ENCODE results near the gene ZNF10. TPM values are rescaled to one million over a fixed set of nuclear protein-coding genes. Genes with fewer than 3 reads are reported as not detected.

The ZNF10 gene
- total and polyA plus RNA-seq, 2 of the 8 experiments (the other 6 are each of a cell fraction or from before 2014, with no cell fraction given), result 5.2 to 11.9 TPM

DNA sequence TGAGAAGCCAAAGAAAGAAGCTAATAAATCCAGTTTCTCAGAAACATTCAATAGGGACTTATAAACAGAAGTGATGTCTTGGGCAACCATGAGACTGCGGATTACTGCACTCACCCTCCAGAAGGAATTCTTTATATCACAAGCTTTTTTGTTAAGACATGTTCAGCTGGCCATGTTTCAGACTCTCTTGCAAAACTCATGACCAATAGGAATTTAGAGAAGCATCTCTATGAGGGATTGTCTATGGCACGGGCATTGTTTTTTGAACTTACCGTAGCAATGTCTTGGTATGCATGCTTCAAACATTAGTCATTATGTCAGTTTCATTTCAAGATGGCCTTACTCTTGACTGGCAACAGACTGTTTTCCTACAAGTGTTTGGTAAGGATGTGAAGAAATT is 35.3 kb downstream of the ZNF10 start:
- H2AFZ ChIP-seq (ENCODE audit: low read length), result no peak overlapping the region
- H3K9ac ChIP-seq (replicated peaks in 1 of 4; ENCODE audit: extremely low read depth in 1 of 4, low read depth in 3 of 4, low read length in 3 of 4), result no peak overlapping the region
- H4K8ac ChIP-seq (ENCODE audit: extremely low read depth, insufficient read depth, low read length), result no peak overlapping the region
- no peak overlapping the region for H3K14ac ChIP-seq (ENCODE audit: insufficient read length)
- no peak overlapping the region for H3K23ac ChIP-seq (ENCODE audit: insufficient read length)
- no peaks in the 10 kb centered on the region for H3K27me3 ChIP-seq (replicated peaks in 1 of 4; ENCODE audit: control insufficient read depth in 3 of 4, extremely low read depth in 1 of 4, insufficient read depth in 3 of 4, low read length in 3 of 4)
- H4K5ac ChIP-seq (ENCODE audit: insufficient read length, low read depth, low read length), result no peak overlapping the region
- ChIA-PET CTCF (ENCODE audit: partially characterized antibody) (no interaction called here), POLR2A (ENCODE audit: partially characterized antibody) (no interaction called here)
- H3K79me1 ChIP-seq (ENCODE audit: low read depth, low read length), result no peaks in the 10 kb centered on the region
- H3K4me1 ChIP-seq (replicated peaks in 1 of 4; ENCODE audit: control insufficient read depth in 3 of 4, insufficient read depth in 4 of 4, low read length in 3 of 4), result no peaks in the 10 kb centered on the region
- H3K9me3 ChIP-seq (ENCODE audit: insufficient read depth in 2 of 2, low read depth in 1 of 2, low read length in 1 of 2), result peaks cover 49 to 51% of the 10 kb centered on the region in 2 experiments
- no peaks in the 10 kb centered on the region for H4K20me1 ChIP-seq (replicated peaks in 1 of 2; ENCODE audit: control insufficient read depth in 1 of 2, insufficient read depth in 2 of 2, low read length in 2 of 2)
- H3K23me2 ChIP-seq (ENCODE audit: low read depth, low read length), result no peaks in the 10 kb centered on the region
- H2BK5ac ChIP-seq (ENCODE audit: low read depth, low read length), result no peak overlapping the region
- H4K91ac ChIP-seq (replicated peaks; ENCODE audit: insufficient read length, low read length), result no peak overlapping the region
- H2BK12ac ChIP-seq (ENCODE audit: low read depth, low read length), result no peak overlapping the region
- DNase-seq (ENCODE audit: low read depth in 1 of 2, low spot score in 2 of 2) (no peak), FAIRE-seq (no peak)
- no peaks in the 10 kb centered on the region for H3K79me2 ChIP-seq (ENCODE audit: control insufficient read depth in 1 of 2, insufficient read depth in 2 of 2, low read length in 2 of 2)
- 84% methylated on average over 3 of the region's 3 CpGs; no CpG with 5 or more reads in 1 of the 2 experiments for WGBS, 2 experiments (ENCODE audit: extremely low coverage in 1 of 2, insufficient coverage in 1 of 2, insufficient read length in 1 of 2, insufficient replicate concordance in 2 of 2, low coverage in 1 of 2, low lambda C conversion rate in 2 of 2, missing lambda C conversion rate in 1 of 2)
- no peak overlapping the region for H3K4ac ChIP-seq (replicated peaks; ENCODE audit: insufficient read length, low read depth, low read length)
- H2AK5ac ChIP-seq (ENCODE audit: low read depth, low read length), result no peak overlapping the region
- H3K36me3 ChIP-seq (ENCODE audit: control insufficient read depth in 2 of 4, insufficient read depth in 4 of 4, low read length in 3 of 4), result no peaks in the 10 kb centered on the region
- no peak overlapping the region for H3K18ac ChIP-seq (ENCODE audit: extremely low read depth, low read length)
- H3K27ac ChIP-seq (ENCODE audit: low read depth, low read length), result no peak overlapping the region
- no peak overlapping the region for H3K4me3 ChIP-seq (ENCODE audit: extremely low read depth in 1 of 4, insufficient read depth in 2 of 4, low read depth in 3 of 4, low read length in 4 of 4)
- H2BK15ac ChIP-seq (ENCODE audit: low read length), result no peak overlapping the region
- H2BK20ac ChIP-seq (ENCODE audit: low read length), result no peak overlapping the region
- no peak overlapping the region for H3K4me2 ChIP-seq (ENCODE audit: insufficient read depth in 1 of 2, low read depth in 2 of 2, low read length in 2 of 2)
- H2BK120ac ChIP-seq (replicated peaks; ENCODE audit: low read depth, low read length), result no peak overlapping the region
- H3K56ac ChIP-seq (replicated peaks; ENCODE audit: insufficient read length, low read depth, low read length), result no peak overlapping the region
- TF ChIP-seq, protein P1, sequence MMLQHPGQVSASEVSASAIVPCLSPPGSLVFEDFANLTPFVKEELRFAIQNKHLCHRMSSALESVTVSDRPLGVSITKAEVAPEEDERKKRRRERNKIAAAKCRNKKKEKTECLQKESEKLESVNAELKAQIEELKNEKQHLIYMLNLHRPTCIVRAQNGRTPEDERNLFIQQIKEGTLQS (IDR thresholded peaks at IDR 0.05; ENCODE audit: insufficient read depth, low read depth, low read length), result no peak
- TF ChIP-seq SIN3A (conservative IDR thresholded peaks at IDR 0.05 in 1 of 2, IDR thresholded peaks at IDR 0.05 in 1 of 2; ENCODE audit: low read depth in 1 of 2, low read length in 2 of 2) (no peak), SAP30 (IDR thresholded peaks at IDR 0.05; ENCODE audit: insufficient read depth, insufficient replicate concordance, low read length) (no peak)

Measured in H1 (cell line).